ENCODE results near the gene ZNF804B. TPM values are rescaled to one million over a fixed set of nuclear protein-coding genes. Genes with fewer than 3 reads are reported as not detected.

The ZNF804B gene
- total RNA-seq, 1 donor, result not detected

GRCh38 chr7:89001306-89001705 lies 241.8 kb downstream of the ZNF804B start:
- Histone ChIP-seq H3K9me3 (ENCODE audit: low read depth, low read length) (no peaks in the 10 kb centered on the region), H3K4me3 (ENCODE audit: low read length) (no peak overlapping the region), H3K4me1 (ENCODE audit: insufficient read depth, low read length) (no peaks in the 10 kb centered on the region), H3K27me3 (ENCODE audit: insufficient read depth, low read length) (no peaks in the 10 kb centered on the region)

DNA sequence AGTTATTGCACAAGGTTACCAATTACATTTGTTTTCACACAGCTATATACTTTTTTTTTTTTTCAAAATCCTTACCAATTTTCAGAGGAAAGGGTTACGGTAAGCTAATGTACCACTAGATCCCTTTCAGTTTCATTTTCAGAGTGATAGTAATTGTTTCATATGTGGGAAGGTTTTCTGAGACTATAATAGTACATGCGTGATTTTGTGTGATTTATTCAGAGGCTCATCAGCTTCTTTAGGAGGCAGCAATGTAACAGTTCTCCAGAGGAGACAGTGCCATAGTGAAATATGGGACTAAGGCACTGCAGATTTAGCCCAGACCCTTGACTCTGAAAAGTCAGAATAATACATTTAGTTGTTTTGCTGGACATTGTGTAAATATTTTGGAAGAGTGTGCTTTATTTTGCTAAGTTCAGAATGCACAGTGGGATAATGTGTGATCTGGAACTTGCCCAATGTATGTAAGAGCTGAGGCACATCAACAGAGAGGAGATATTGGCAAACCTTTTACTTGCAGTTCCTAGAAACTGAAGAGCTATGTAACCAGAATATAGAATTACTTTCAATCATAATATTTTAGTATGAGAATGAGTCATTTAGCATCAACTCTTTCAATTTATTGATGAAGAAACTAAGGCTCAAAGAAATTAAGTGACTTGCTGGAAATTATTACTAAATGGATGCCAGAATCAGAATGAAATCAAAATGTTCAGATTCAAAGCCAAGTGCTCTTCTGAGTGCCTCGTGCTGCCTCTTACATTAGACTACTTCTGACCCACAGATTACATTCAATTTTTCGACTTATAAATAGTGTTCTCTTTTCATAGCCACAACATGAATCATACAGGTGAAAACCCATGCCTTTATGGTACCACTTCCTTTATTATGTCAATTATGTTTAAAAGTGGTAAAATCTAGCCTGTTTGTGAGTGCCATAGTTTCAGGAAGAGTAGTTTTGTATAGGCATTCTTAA lies 243.8 kb downstream of the ZNF804B start:
- Histone ChIP-seq H3K9me3 (ENCODE audit: low read depth, low read length) (no peaks in the 10 kb centered on the region), H3K27me3 (ENCODE audit: insufficient read depth, low read length) (no peaks in the 10 kb centered on the region), H3K4me3 (ENCODE audit: low read length) (no peak overlapping the region), H3K4me1 (ENCODE audit: insufficient read depth, low read length) (no peaks in the 10 kb centered on the region)

GRCh38 chr7:89012016-89012415 lies 252.5 kb downstream of the ZNF804B start:
- H3K27me3 ChIP-seq (ENCODE audit: insufficient read depth, low read length), result no peaks in the 10 kb centered on the region
- no peaks in the 10 kb centered on the region for H3K9me3 ChIP-seq (ENCODE audit: low read depth, low read length)
- H3K4me3 ChIP-seq (ENCODE audit: low read length), result no peak overlapping the region
- no peaks in the 10 kb centered on the region for H3K4me1 ChIP-seq (ENCODE audit: insufficient read depth, low read length)

GRCh38 chr7:89017695-89018094 lies 258.2 kb downstream of the ZNF804B start:
- H3K4me3 ChIP-seq (ENCODE audit: low read length), result no peak overlapping the region
- no peaks in the 10 kb centered on the region for H3K4me1 ChIP-seq (ENCODE audit: insufficient read depth, low read length)
- peaks cover 8% of the 10 kb centered on the region for H3K9me3 ChIP-seq (ENCODE audit: low read depth, low read length)
- H3K27me3 ChIP-seq (ENCODE audit: insufficient read depth, low read length), result no peaks in the 10 kb centered on the region

DNA sequence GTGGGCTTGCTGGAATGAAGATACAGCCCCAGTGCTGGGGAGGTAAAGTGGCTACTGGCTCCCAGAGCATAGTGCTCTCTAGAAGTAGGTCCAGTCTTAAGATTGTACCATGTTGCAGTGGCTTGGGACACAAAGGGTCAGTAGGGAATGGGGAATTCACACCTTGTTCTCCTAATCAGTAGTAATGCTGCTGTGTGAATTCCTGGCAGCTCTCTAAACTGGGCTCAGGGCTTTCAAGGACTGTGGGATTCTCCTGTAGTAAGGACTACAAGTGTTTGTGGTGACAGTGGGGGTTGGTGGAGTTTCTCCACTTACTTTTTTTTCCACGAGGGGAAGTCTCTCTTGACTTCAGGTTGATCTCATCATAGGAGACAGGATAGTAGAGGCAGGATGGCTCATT lies 262.2 kb downstream of the ZNF804B start:
- Histone ChIP-seq H3K4me1 (ENCODE audit: insufficient read depth, low read length) (no peaks in the 10 kb centered on the region), H3K27me3 (ENCODE audit: insufficient read depth, low read length) (no peaks in the 10 kb centered on the region), H3K4me3 (ENCODE audit: low read length) (no peak overlapping the region), H3K9me3 (ENCODE audit: low read depth, low read length) (peaks cover 8% of the 10 kb centered on the region)

DNA sequence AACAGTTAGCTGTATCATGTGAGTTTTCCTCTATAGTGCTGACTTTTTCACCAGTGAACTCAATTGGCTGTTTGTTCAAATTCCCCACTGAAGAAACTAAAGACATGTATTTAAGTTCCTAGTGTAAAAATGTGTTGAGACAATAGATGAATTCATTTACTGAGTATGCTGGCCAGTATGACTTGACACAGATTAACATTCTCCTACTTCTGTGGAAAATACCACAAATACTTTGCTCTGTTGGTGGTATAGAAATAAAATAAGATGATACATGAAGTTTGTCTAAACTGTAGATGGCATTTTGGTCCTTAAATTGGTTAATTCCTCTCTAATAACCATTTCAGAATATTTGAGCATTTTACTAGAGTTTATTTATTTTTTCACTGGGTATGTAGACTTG lies 263.7 kb downstream of the ZNF804B start:
- H3K4me3 ChIP-seq (ENCODE audit: low read length), result no peak overlapping the region
- no peaks in the 10 kb centered on the region for H3K4me1 ChIP-seq (ENCODE audit: insufficient read depth, low read length)
- H3K27me3 ChIP-seq (ENCODE audit: insufficient read depth, low read length), result no peaks in the 10 kb centered on the region
- peaks cover 8% of the 10 kb centered on the region for H3K9me3 ChIP-seq (ENCODE audit: low read depth, low read length)

- no peaks in the 10 kb centered on the region for H3K4me1 ChIP-seq (ENCODE audit: insufficient read depth, low read length)
- no peak overlapping the region for H3K4me3 ChIP-seq (ENCODE audit: low read length)
- peaks cover 2% of the 10 kb centered on the region for H3K9me3 ChIP-seq (ENCODE audit: low read depth, low read length)
- no peaks in the 10 kb centered on the region for H3K27me3 ChIP-seq (ENCODE audit: insufficient read depth, low read length)
These were observed 264.4 kb downstream of the ZNF804B start for GRCh38 chr7:89023877-89024276.

DNA sequence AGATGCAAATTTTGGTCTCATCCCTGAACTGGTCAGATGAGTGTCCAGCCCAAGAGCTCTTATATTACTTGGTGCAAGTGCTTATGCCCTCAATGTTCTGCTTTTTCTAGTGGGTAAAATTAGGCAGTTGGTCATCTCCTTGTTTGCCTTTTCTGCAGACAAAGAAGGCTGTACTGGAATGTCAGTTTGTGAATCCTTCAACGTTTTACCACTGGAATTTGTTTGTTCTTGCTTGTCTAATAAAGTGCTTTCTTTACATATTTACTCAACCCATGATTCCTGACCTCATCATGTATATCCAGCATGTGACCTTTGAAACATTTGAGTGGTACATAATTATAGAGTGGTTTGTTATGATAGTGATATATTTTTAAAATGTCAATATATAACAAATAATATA lies 268.3 kb downstream of the ZNF804B start:
- Histone ChIP-seq H3K4me1 (ENCODE audit: insufficient read depth, low read length) (no peaks in the 10 kb centered on the region), H3K9me3 (ENCODE audit: low read depth, low read length) (no peaks in the 10 kb centered on the region), H3K4me3 (ENCODE audit: low read length) (no peak overlapping the region), H3K27me3 (ENCODE audit: insufficient read depth, low read length) (no peaks in the 10 kb centered on the region)

GRCh38 chr7:89028319-89028718 lies 268.8 kb downstream of the ZNF804B start:
- H3K27me3 ChIP-seq (ENCODE audit: insufficient read depth, low read length), result no peaks in the 10 kb centered on the region
- no peaks in the 10 kb centered on the region for H3K4me1 ChIP-seq (ENCODE audit: insufficient read depth, low read length)
- no peak overlapping the region for H3K4me3 ChIP-seq (ENCODE audit: low read length)

GRCh38 chr7:89029864-89030263 lies 270.4 kb downstream of the ZNF804B start:
- no peak overlapping the region for H3K4me3 ChIP-seq (ENCODE audit: low read length)
- no peaks in the 10 kb centered on the region for H3K4me1 ChIP-seq (ENCODE audit: insufficient read depth, low read length)
- no peaks in the 10 kb centered on the region for H3K9me3 ChIP-seq (ENCODE audit: low read depth, low read length)
- no peaks in the 10 kb centered on the region for H3K27me3 ChIP-seq (ENCODE audit: insufficient read depth, low read length)

More at GRCh38 chr7:89028319-89028718, 268.8 kb downstream of the ZNF804B start:
- no peaks in the 10 kb centered on the region for H3K9me3 ChIP-seq (ENCODE audit: low read depth, low read length)

GRCh38 chr7:89041240-89041639 lies 281.7 kb downstream of the ZNF804B start:
- Histone ChIP-seq H3K27me3 (ENCODE audit: insufficient read depth, low read length) (no peaks in the 10 kb centered on the region), H3K4me3 (ENCODE audit: low read length) (no peak overlapping the region), H3K9me3 (ENCODE audit: low read depth, low read length) (peaks cover 10% of the 10 kb centered on the region), H3K4me1 (ENCODE audit: insufficient read depth, low read length) (no peaks in the 10 kb centered on the region)

DNA sequence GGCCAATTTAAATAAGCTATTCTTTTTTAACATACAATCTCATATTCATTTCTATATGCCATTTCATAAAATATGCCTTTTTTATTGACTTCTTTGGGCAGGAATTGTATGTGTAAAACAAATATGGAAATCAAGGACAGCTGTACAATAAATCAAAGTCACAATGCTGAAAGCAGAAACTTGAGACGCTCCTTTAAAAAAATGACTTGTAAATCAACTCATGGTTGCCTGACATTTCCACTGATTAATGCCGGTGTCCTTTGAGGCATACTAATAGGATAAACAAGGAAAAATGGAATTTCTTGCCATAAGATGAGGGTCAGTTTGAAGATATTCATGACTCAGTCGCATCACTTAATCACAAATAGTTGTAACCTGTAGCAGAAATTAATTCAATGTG lies 283.4 kb downstream of the ZNF804B start:
- peaks cover 10% of the 10 kb centered on the region for H3K9me3 ChIP-seq (ENCODE audit: low read depth, low read length)
- no peak overlapping the region for H3K4me3 ChIP-seq (ENCODE audit: low read length)
- no peaks in the 10 kb centered on the region for H3K4me1 ChIP-seq (ENCODE audit: insufficient read depth, low read length)
- H3K27me3 ChIP-seq (ENCODE audit: insufficient read depth, low read length), result no peaks in the 10 kb centered on the region

DNA sequence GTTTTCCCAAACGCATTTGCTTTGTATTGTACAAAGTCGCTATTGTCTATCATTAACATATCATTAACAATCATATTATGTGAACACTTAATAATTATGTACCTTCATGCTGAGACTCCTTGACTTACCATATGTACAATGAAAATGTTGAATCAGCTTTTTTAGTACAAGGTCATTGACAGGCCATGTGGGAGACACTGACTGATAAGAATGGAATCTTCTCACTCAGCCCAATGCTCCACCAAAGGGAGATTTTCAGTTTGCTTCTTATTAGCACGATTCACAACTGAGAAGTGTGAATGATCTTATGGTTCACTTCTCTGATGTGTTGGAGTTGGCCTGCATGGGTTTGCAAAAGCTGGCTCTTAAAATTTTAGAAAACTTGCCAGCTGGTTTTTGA lies 289.5 kb downstream of the ZNF804B start:
- H3K4me1 ChIP-seq (ENCODE audit: insufficient read depth, low read length), result no peaks in the 10 kb centered on the region
- no peak overlapping the region for H3K4me3 ChIP-seq (ENCODE audit: low read length)
- no peaks in the 10 kb centered on the region for H3K9me3 ChIP-seq (ENCODE audit: low read depth, low read length)
- no peaks in the 10 kb centered on the region for H3K27me3 ChIP-seq (ENCODE audit: insufficient read depth, low read length)

- H3K27me3 ChIP-seq (ENCODE audit: insufficient read depth, low read length), result no peaks in the 10 kb centered on the region
- no peaks in the 10 kb centered on the region for H3K4me1 ChIP-seq (ENCODE audit: insufficient read depth, low read length)
- no peak overlapping the region for H3K4me3 ChIP-seq (ENCODE audit: low read length)
- no peaks in the 10 kb centered on the region for H3K9me3 ChIP-seq (ENCODE audit: low read depth, low read length)
These were observed 293.6 kb downstream of the ZNF804B start for GRCh38 chr7:89053130-89053529.

- Histone ChIP-seq H3K9me3 (ENCODE audit: low read depth, low read length) (no peaks in the 10 kb centered on the region), H3K4me3 (ENCODE audit: low read length) (no peak overlapping the region), H3K27me3 (ENCODE audit: insufficient read depth, low read length) (no peaks in the 10 kb centered on the region), H3K4me1 (ENCODE audit: insufficient read depth, low read length) (no peaks in the 10 kb centered on the region)
These were observed 294.9 kb downstream of the ZNF804B start for GRCh38 chr7:89054361-89054760.

GRCh38 chr7:89060234-89060633 lies 300.7 kb downstream of the ZNF804B start:
- no peaks in the 10 kb centered on the region for H3K4me1 ChIP-seq (ENCODE audit: insufficient read depth, low read length)
- H3K9me3 ChIP-seq (ENCODE audit: low read depth, low read length), result no peaks in the 10 kb centered on the region
- no peaks in the 10 kb centered on the region for H3K27me3 ChIP-seq (ENCODE audit: insufficient read depth, low read length)
- H3K4me3 ChIP-seq (ENCODE audit: low read length), result no peak overlapping the region
